GM19324 (cell line): ENCODE data around the gene SMURF1.
A peak's percentile ranks its signal among the peaks of the same experiment; 100 is the strongest.
"Not testable (repeated sequence)": the region's sequence is repeated elsewhere in the genome, so short reads cannot be mapped to it uniquely, and the experiment has no call there.

Source experiments
- ATAC-seq: cut with Tn5 transposase; IDR thresholded peaks from one replicate; pipeline ENCODE4 v1.9.1; 2021; ENCODE audit warnings: mild to moderate bottlenecking, moderate library complexity; ENCODE audit not compliant: unreplicated experiment, low FRiP score

SMURF1 gene

DNA sequence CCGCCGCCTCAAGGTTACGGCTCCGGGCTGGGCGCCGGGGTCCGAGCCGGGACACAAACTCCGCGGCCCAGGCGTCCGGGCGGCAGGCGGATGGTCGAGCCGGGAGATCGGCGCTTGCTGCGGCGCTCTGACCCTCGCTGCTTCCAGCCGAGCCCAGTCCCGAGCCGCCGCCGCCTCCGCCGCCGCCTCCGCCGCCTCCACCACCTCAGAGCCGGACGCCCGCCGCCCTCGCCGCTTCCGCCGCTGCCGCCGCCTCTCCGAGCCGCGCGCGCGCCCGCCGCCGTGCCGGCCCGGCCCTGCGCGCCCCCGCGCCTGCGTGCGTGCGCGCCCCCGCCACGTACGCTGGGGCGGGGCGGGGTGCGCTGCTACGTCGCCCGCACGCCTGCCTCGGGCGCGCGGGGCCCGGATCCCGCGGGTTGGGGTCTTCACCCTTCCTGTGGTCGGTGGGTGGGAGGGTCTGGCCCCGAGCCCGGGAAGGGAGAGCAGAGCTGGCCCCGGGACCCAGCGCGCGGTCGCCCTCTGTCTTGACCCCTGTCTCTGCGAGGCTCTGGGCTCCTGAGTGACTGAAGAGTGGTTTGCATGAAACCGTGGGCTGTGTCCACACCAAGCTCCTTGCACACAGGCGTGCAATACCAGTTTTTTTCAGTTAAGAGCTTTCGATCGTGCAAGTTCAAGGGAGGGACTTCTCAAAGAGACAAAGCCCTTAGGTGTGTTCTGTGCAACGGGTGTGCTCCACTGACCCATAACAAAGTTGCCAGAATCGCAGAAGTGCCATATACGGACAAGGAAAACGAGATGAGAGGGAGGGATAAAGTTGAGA is at the start of gene SMURF1:
Gene SMURF1 (minus strand): TSS at position 256 of the 820 bp plus-strand sequence. CDS start 328 bp downstream, outside the sequence.
- peak; percentile 85 for ATAC-seq

DNA sequence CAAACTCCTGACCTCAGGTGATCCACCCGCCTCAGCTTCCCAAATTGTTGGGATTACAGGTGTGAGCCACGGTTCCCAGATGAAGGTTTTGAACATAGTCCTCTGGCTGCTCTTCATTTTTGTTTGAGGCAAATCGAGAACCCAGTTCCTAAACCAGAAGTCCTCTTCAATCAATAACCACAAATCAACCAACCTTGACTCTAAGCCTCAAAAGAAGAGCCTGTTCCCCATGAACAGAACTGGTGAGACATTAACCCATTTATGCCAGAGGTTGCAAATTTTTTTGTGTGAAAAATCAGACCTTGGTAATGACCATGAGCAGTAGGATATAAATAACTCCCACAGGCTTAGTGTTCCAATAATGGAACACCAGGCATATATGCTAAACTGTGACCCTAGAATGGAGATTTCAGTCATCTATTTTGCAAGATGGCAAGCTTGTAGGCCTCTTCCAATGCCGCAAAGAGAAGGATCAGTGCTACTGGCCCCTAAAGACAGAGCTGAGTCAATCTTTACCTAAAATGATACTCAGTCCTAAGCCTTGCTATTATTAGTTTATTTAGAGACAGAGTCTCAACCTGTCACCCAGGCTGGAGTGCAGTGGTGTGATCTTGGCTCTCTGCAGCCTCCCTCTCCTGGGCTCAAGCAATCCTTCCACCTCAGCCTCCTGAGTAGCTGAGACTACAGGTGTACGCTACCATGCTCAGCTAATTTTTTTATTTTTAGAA is 48.1 kb upstream of the SMURF1 start:
- ATAC-seq: no peak

DNA sequence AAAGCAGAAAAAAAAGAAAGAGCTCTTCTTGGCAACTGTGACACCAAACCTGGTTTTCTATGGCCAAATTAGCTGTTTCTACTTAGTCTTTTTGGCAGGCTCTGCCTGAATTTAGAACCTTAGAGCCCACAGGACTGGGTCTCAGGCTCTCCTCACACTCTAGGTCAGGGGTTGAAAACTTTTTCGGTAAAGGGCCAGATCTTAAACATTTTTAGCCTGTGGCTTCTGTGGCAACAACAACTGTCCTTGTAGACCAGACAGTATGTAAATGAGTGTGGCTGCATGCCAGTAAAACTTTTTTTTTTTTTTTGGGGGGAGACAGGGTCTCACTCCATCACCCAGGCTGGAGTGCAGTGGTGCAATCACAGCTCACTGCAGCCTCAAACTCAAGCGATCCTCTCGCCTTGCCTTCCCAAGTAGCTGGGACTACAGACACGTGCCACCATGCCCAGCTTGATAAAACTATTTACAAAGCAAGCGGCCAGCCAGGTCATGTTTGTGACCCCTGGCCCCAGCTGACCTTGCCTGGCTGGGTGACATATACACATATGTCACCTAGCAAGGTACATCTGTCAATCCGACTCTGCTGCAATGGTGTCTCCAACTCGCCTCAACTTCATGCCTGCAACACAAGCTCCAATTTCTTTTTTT is 46.6 kb upstream of the SMURF1 start:
- ATAC-seq: no peak

DNA sequence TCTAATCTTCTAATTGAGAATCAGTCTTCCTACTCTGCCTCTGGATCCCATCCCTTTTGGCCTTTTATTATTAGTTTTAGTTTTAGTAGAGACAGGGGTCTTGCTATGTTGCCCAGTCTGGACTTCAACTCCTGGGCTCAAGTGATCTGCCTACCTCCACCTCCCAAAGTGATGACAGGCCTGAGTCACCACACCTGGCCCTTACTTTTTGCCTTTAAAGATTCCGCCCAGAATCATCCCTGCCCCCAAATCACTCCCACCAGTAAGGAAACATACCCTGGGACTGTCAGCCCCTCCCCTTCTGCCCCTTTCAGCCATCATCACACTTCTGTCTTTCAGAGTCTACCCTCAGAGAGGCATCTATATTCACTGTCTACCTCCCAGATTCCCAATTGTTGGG is 45.3 kb upstream of the SMURF1 start:
- no peak for ATAC-seq

DNA sequence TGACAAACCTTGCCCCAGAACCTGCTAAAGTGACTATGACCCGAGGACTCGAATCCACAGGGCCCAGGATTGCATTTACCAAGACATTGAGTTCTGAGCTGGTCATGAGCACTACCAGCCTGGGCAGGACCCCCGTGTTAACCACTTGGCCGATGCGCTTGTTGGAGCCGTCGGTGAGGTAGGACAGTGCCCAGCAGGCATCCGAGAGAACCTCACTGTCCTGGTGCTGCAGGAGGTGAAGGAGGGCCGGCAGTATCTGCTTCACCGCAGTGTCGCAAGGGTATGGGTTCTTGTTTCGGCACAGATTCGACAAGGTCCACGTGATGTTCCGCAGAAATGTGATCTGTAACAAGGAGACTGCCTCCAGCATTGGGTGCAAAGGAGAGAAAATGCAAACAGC is 44.3 kb upstream of the SMURF1 start:
- no peak for ATAC-seq

DNA sequence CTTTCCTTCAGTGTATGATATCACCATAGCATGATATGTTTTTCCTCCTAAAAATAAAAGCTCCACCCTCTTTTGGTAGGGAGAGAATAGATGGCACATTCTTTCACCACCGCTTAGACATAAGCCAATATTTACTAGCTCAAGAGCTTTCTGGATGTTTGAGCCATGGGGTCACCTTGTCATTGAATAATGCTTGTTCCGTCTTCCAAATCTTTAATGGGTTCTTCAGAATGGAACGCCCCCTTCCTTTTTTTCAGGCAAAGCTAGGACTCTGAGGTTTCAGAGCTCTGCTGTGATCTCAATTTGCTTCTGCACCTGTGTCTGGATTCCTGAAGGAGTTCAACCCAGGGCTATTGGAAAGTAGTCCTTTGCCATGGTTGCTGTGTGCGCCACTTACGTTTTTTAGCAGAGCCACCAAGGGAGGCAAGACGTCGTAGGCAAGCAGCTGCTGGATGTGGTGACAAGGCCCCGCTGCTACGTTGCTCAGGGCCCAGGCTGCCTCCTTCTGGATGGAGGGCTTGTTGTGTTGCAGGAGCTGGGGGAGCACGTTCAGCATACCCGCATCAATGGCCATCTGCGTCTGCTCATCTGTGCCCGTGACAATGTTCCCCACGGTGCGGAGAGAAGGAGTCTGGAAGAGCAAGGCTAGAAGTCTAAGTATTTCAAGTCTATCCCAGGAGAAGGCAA is 40.8 kb upstream of the SMURF1 start:
- ATAC-seq: no peak

DNA sequence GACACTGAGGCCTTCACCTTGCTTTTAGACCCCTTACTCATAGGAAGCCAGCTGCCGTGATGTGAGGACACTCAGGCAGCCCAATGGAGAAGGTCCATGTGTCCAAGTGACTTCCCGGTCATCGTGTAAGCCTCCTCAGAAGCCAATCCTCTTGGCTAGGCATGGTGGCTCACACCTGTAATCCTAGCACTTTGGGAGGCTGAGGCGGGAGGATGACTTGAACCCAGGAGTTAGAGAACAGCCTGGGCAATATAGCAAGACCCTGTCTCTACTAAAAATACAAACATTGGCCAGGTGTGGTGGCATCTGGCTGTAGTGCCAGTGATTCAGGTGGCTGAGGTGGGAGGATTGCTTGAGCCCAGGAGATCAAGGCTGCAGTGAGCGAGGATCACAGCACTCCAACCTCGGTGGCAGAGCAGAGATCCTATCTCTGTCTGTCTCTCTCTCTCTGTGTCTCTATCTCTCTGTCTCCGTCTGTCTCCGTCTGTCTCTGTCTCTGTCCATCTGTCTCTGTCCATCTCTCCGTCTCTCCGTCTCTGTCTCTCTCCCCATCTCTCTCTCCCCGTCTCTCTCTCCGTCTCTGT is 36.3 kb upstream of the SMURF1 start:
- no peak for ATAC-seq

DNA sequence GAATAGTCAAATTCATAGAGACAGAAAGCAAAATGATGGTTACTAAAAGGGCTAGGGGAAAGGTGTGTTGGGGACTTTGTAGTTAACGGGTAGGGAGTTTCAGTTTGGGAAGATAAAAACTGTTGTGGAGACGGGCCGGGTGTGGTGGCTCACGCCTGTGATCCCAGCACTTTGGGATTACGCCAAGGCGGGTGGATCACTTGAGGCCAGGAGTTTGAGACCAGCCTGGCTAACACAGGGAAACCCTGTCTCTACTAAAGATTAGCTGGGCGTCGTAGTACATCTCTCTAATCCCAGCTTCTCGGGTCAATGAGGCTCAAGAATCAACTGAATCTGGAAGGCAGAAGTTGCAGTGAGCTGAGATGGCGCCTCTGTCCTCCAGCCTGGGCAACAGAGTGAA is 33.3 kb upstream of the SMURF1 start:
- ATAC-seq: no peak

DNA sequence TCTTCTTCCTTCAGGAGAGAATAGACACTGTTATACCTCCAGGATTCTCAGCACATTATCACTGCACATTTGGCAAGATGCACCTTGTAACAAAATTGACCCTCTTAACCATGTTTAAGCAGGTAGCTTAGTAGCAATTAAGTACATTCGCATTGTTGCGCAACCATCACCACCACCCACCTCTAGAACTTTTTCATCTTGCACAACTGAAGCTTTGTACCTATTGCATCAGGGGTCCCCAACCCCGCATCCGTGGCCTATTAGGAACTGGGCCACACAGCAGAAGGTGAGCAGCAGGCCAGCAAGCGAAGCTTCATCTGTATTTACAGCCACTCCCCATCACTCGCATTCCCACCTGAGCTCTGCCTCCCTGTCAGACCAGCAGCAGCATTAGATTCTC is 29.9 kb upstream of the SMURF1 start:
- no peak for ATAC-seq

DNA sequence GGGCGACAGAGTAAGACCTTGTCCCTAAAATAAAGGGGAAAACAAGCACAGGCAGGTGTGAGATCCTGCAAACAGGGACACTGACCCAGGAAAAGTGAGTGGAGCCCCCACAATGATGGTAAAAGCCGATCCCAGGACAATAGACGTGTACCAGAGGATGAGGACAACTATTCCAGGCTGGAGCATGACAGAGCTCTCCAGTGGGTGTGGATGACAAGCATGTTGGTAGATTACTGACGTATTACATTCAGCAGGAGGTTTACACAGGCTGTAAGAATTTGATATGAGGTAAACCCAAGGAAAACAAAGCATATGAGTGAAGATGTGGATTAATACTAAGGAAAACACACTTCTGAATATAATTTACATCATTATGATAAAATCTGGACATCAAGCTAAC is 27.8 kb upstream of the SMURF1 start:
- ATAC-seq: no peak

DNA sequence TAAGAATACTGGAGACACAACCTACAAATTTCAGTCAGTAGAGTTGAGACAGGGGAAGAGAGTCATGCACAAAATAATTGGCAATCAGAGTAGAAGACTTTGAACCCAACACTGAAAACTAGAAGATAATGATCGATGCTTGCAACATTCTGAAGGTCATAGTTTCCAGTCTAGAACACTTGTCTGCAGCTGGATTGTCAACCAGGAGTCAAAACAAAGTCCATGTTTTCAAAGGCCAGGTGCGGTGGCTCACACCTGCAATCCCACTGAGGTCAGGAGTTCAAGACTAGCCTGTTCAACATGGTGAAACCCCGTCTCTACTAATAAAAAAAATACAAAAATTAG is 26.8 kb upstream of the SMURF1 start:
- no peak for ATAC-seq

DNA sequence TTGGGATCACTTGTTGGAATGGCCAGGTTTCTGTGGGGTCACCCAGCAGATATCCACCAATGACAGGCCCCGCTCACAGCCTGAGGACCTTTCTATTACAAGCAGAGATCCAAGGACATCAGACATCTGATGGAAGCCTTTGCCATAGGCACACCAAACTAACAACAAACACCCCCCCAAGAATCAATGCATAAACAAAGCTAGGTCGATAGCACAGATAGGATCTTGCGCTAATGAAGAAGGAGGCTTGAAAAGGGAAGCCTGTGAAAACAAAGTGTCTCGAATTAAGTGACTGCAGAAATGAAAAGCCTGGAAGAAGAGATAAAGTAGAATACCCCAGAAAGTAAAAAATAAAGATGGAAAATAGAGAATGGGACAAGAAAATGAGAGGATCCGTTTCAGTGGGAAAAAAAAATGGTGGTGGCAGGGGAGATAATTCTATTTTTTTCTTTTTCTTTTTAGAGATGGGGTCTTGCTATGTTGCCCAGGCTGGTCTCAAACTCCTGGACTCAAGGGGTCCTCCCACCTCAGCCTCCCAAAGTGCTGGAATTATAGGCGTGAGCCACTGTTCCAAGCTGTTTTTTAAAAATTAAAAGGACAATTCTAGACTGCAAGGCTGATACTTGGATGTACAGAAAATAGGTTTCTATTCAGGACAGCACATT is 26.3 kb upstream of the SMURF1 start:
- no peak for ATAC-seq

DNA sequence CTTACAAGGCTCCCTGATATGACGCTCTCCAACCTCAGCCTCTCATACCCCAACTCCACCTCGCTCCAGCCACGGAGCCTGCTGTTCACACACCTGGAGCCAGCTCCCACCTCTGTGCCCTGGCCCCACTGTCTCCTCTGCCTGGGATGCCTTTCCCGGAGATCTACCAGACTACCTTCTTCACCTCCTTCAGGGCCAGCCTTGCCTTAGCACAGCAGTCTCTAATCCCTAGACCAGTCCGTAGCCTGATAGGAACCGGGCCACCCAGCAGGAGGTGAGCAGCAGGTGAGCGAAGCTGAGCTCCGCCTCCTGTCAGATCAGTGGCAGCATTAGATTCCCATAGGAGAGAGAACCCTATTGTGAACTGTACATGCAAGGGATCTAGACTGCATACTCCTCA is 23.2 kb upstream of the SMURF1 start:
- ATAC-seq: no peak

DNA sequence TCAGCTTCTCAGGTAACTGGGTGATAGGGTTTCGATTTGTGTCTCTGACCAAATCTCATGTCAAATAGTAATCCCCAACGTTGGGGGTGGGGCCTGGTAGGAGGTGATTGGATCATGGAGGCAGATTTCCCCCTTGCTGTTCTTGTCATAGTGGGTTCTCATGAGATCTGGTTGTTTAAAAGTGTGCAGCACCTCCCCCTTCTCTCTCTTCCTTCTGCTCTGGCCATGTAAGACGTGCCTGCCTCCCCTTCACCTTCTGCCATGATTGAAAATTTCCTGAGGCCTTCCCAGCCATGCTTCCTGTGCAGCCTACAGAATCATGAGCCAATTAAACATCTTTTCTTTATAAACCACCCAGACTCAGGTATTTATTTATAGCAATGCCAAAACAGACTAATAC is 21.9 kb upstream of the SMURF1 start:
- ATAC-seq: no peak

DNA sequence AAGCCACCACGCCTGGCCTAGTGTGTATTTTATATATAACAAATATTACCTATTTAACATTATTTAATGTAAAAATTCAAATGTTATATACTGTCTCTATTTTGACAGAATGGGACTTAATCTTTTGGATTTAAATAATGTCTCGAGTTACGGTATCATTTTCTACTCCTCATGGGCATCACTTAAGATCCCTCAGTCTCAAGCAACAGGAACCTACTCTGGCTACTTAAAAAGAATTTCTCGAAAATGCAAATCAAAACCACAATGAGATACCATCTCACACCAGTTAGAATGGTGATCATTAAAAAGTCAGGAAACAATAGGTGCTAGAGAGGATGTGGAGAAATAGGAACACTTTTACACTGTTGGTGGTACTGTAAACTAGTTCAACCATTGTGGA is 19.8 kb upstream of the SMURF1 start:
- not testable (repeated sequence) for ATAC-seq

DNA sequence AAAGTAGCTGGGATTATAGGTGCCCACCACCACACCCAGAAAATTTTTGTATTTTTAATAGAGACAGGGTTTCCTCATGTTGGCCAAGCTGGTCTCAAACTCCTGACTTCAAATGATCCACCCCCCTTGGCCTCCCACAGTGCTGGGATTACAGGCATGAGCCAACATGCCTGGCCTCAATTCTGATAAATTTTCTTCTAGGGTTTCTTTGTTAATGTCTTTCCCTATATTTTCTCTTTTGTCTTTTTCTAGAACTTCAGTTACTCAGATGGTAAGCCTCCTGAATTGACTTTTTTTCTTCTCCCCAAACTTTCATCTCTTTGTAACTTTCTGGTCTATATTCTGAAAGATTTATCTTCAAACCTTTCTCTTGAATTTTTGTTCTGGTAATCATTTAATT is 12.7 kb upstream of the SMURF1 start:
- ATAC-seq: no peak

DNA sequence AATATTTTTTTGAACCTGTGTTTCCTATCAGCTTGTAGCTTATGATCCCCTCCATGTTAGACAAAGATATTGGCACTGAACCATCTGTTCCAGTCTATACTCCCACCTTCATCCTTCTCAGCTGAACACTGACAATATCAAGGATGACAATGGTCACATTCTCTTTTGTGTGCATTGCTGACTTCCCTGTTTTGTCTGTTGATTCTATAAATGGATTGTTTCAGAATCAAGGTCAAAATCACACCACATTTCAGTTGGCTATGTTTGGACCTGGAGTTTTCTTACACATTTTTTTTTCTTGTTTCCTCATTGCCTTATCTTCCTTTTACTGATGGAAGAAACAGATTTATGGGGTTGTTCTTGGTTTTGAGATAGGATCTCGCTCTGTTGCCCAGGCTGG is 11.3 kb upstream of the SMURF1 start:
- ATAC-seq: no peak

DNA sequence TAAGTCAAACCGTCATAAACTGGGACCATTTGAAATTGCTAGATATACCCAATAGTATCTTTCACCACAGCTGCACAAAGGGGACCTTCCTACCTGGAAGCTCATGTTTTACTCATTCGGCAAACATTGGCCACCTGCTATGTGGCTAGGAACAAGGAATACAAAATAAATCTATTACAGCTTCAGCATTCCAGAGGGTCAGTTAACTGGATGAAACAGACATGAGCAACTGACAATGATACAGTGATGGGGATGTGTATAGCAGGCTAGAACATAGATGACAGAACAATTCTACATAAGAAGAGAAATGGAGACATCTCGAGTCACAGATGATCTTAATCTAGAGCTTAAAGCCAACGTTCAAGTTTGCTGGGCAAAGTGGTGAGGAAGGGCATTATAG is 3.1 kb upstream of the SMURF1 start:
- no peak for ATAC-seq

DNA sequence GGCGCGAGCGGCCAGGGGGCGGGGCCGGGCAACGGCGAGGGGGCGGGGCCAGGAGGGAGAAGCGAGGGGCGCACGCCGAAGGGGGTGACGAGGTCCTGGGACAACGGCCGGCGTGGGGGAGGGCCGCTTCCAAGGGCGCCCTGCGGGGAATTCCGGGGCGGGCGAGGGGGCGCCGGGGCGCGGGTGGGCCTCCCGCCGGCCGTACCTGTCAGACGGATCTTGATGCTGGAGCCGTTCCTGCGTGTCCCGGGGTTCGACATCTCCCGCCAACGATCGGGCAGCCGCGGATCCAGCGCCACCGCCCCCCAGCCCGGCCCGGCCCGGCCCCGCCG is 421 bp downstream of the SMURF1 start:
- ATAC-seq: peak; percentile 34
